ENCODE data around the gene CD2AP.

The CD2AP gene

GRCh38 chr6:47495207-47495606, 17.6 kb downstream of the CD2AP start:
- no peak for TF ChIP-seq CTCF (IDR thresholded peaks at IDR 0.05; ENCODE audit: low read depth, low read length, missing control alignments)
- no peak for DNase-seq (ENCODE audit: low read depth)
- in situ Hi-C loops (cut with HindIII; ENCODE audit: low sequenced_read_pairs), result no loop called here
- no peak overlapping the region for H3K4me3 ChIP-seq (ENCODE audit: low read depth, low read length)

DNA sequence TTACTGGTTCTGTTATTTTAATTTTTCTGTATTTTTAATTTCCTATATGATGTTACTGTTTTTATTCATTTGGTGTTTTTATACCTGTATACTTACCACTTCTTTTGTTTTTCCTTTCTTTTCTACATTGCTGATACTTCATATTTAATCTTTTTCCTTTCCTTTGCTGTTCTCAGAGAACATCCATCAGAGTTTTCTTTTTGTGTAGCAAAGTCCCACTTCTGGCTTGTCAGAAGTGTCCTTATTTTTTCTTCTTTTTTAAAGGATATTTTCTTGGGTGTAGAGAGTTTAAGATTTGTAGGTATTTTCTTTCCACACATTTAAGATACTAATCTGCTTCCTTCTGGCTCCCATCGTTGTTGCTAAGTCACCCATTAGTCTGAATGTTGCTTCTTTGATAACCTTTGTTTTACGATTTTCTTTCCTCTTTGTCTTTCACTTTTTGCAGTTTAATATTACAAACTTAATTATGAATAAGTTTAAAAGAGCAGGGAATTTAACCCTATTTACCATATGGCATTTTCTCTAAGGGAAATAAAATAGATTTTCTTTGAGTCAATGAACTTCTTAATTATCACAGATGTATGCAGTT, 18.5 kb downstream of the CD2AP start:
- in situ Hi-C loops (cut with HindIII; ENCODE audit: low sequenced_read_pairs), result no loop called here
- no peak overlapping the region for H3K4me3 ChIP-seq (ENCODE audit: low read depth, low read length)

GRCh38 chr6:47496935-47497579, 19.5 kb downstream of the CD2AP start:
- no peak for TF ChIP-seq CTCF (IDR thresholded peaks at IDR 0.05; ENCODE audit: low read depth, low read length, missing control alignments)
- no peak overlapping the region for H3K4me3 ChIP-seq (ENCODE audit: low read depth, low read length)
- no peak for DNase-seq (ENCODE audit: low read depth)
- in situ Hi-C loops (cut with HindIII; ENCODE audit: low sequenced_read_pairs), result no loop called here

More for the DNA sequence above, 18.5 kb downstream of the CD2AP start:
- DNase-seq (ENCODE audit: low read depth), result no peak
- no peak for TF ChIP-seq CTCF (IDR thresholded peaks at IDR 0.05; ENCODE audit: low read depth, low read length, missing control alignments)

- TF ChIP-seq CTCF (IDR thresholded peaks at IDR 0.05; ENCODE audit: low read depth, low read length, missing control alignments), result no peak
- no peak overlapping the region for H3K4me3 ChIP-seq (ENCODE audit: low read depth, low read length)
- in situ Hi-C loops (cut with HindIII; ENCODE audit: low sequenced_read_pairs), result no loop called here
- no peak for DNase-seq (ENCODE audit: low read depth)
Observed at GRCh38 chr6:47502920-47503319, 25.3 kb downstream of the CD2AP start.

DNA sequence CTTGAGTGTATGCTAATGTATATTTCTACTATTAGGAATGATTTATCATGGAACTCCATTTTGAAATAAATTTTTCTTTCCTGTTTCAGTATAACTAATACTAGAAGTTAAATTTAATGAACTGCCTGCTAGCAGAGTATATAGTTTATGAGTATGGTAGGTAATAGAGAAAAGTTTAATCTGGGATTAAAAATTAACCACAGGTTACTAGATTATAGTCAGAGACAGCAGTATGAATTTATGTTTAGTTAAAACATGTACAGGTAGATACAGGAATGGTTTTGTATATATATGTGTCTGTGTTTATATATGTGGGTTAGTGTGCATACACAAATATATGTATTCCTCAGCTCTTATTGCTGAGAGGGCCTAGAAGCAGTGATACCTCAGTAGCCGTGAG, 32.3 kb downstream of the CD2AP start:
- no peak for DNase-seq (ENCODE audit: low read depth)
- in situ Hi-C loops (cut with HindIII; ENCODE audit: low sequenced_read_pairs), result no loop called here
- no peak for TF ChIP-seq CTCF (IDR thresholded peaks at IDR 0.05; ENCODE audit: low read depth, low read length, missing control alignments)
- no peak overlapping the region for H3K4me3 ChIP-seq (ENCODE audit: low read depth, low read length)

- in situ Hi-C loops (cut with HindIII; ENCODE audit: low sequenced_read_pairs), result no loop called here
- no peak for TF ChIP-seq CTCF (IDR thresholded peaks at IDR 0.05; ENCODE audit: low read depth, low read length, missing control alignments)
- DNase-seq (ENCODE audit: low read depth), result no peak
- H3K4me3 ChIP-seq (ENCODE audit: low read depth, low read length), result no peak overlapping the region
Observed at GRCh38 chr6:47512872-47513271, 35.3 kb downstream of the CD2AP start.

All from astrocyte of the cerebellum (primary cell).